Pancreas (tissue), 10 donors: Measurements from ENCODE around the gene PEX12. TPM values are rescaled to one million over a fixed set of nuclear protein-coding genes. Genes with fewer than 3 reads are reported as not detected.

Experiments used
- ATAC-seq, 4 donors: fragments of 200-7000 bp; cut with Tn5 transposase; one replicate each; pipeline versions ENCODE4 v1.8.0 to v1.9.1; 2020; ENCODE audit warnings: mild to moderate bottlenecking in 4 of 4, moderate library complexity in 4 of 4
- DNase-seq, 6 donors: peaks; one replicate each; pipeline ENCODE4 v3.0.0-alpha.2; 2020
- FAIRE-seq: peaks from 2 replicates; lab custom pipeline; 2012; peaks lifted over from hg19 to GRCh38; lab: Jason Lieb, UNC
- H3K27ac ChIP-seq, 4 donors: fragments of 200-600 bp; sonication (generic); 1 replicate in 3 of 4; 2 replicates in 1 of 4; pipeline versions ENCODE4 v1.5.0 to v1.8.0; 2020
- H3K27me3 ChIP-seq, 4 donors: fragments of 200-600 bp; one replicate each; pipeline ENCODE4 v1.8.0; 2021
- H3K36me3 ChIP-seq, 3 donors: fragments of 200-600 bp; sonication (generic) in 1 of 3; one replicate each; pipeline versions ENCODE4 v1.5.0 to v1.8.0; 2020 to 2021
- H3K4me1 ChIP-seq, 3 donors: fragments of 200-600 bp; one replicate each; pipeline ENCODE4 v1.8.0; 2021
- H3K4me3 ChIP-seq, 4 donors: fragments of 200-600 bp; sonication (generic) in 2 of 4; one replicate each; pipeline versions ENCODE4 v1.5.0 to v1.8.0; 2020 to 2021
- H3K9me3 ChIP-seq, 4 donors: fragments of 200-600 bp; one replicate each; pipeline ENCODE4 v1.8.0; 2021
- CTCF ChIP-seq, 4 donors: fragments of 200-600 bp; sonication (generic) in 3 of 4; IDR thresholded peaks; one replicate each; pipeline versions ENCODE4 v1.5.0 to v1.8.0; 2021; ENCODE audit warnings: antibody characterized with exemption in 4 of 4
- WGBS, 2 donors: extraction: QIAGEN DNeasy Blood & Tissue Kit; methylation state at CpG; one replicate each; pipeline ENCODE4 v1.1.7; 2013; 5-methylcytosine and 5-hydroxymethylcytosine counted together
- intact Hi-C, 3 donors: fragments of 100-400 bp; cut with DNase I; formaldehyde crosslinking; loops; one replicate each; pipeline versions ENCODE4 v1.11.1 to v1.14.2; 2022
- polyA plus RNA-seq, 2 donors: library from polyadenylated mRNA; stranded (reverse); fragments of 200-250 nt; gene quantifications; one replicate each; pipeline ENCODE4 v1.2.3, GENCODE V29; 2013
- total RNA-seq, 6 donors: library from RNA; stranded (reverse); fragmentation: NEBNext Ultra II Directional in 4 of 6; extraction: Animal tissue kit (Norgen Biotek cat#: 25700) in 4 of 6; gene quantifications; one replicate each; pipeline versions ENCODE4 v1.2.1 to v1.2.4, GENCODE V29; 2021 to 2023
- donor health status: healthy with polysubstance abuse.
- donor health status: DM: no; HTN: no; CAD: no; lungs with moderate emphysema.
- donor health status: DM: no; HTN: no; CAD: no.
- donor health status: control.
- donor health status: control.
- donor health status: Bipolar disorder and iron deficiency.
- donor health status: DM: yes; HTN: yes; CAD: no.
- donor health status: DM: no; HTN: no; CAD: no.
- donor health status: DM: no; HTN: no; CAD: no.
- donor health status: DM: yes; HTN: yes; CAD: no.

Gene PEX12
- total and polyA plus RNA-seq, 8 donors, result 1.1 to 3.5 (median 2.3) TPM

GRCh38 chr17:35548978-35549377 is 29.4 kb downstream of the PEX12 start:
- DNase-seq (no peak), FAIRE-seq (no peak), ATAC-seq (peak in 1 of 4 donors; percentile 30)
- Histone ChIP-seq H3K4me1 (no peaks in the 10 kb centered on the region), H3K27me3 (no peaks in the 10 kb centered on the region), H3K4me3 (no peak overlapping the region), H3K36me3 (no peaks in the 10 kb centered on the region), H3K27ac (no peak overlapping the region), H3K9me3 (no peaks in the 10 kb centered on the region)
- 19 to 31% methylated on average over 1 of the region's 1 CpG for WGBS, 2 donors
- TF ChIP-seq CTCF (IDR thresholded peaks at IDR 0.05), result no peak
- intact Hi-C loops, result loop anchor here in 1 of 3 donors (10.0 kb wide), 1 partner anchor 374 kb away; no protein-coding TSS in a partner anchor

GRCh38 chr17:35548208-35548810 is 30.1 kb downstream of the PEX12 start:
- TF ChIP-seq CTCF (IDR thresholded peaks at IDR 0.05), result no peak
- H3K36me3 ChIP-seq, result no peaks in the 10 kb centered on the region
- no peak overlapping the region for H3K4me3 ChIP-seq
- peak overlapping the region in 1 of 4 donors; percentile 5 for H3K27ac ChIP-seq
- H3K9me3 ChIP-seq, result no peaks in the 10 kb centered on the region
- no peaks in the 10 kb centered on the region for H3K27me3 ChIP-seq
- WGBS, 2 donors, result 36 to 45% methylated on average over 8 of the region's 8 CpGs
- FAIRE-seq (no peak), ATAC-seq (peak in 3 of 4 donors; percentile 57 to 73 (median 68)), DNase-seq (no peak)
- no peaks in the 10 kb centered on the region for H3K4me1 ChIP-seq
- intact Hi-C loops, result loop anchor here in 1 of 3 donors (10.0 kb wide), 1 partner anchor 374 kb away; no protein-coding TSS in a partner anchor

- no peak overlapping the region for H3K4me3 ChIP-seq
- no peaks in the 10 kb centered on the region for H3K9me3 ChIP-seq
- WGBS, 2 donors, result 65 to 74% methylated on average over 1 of the region's 1 CpG
- no peaks in the 10 kb centered on the region for H3K27me3 ChIP-seq
- TF ChIP-seq CTCF (IDR thresholded peaks at IDR 0.05), result no peak
- no peaks in the 10 kb centered on the region for H3K4me1 ChIP-seq
- no peak overlapping the region for H3K27ac ChIP-seq
- intact Hi-C loops, result loop anchor here in 1 of 3 donors (10.0 kb wide), 1 partner anchor 372 kb away; no protein-coding TSS in a partner anchor
- DNase-seq (no peak), ATAC-seq (no peak), FAIRE-seq (no peak)
- no peaks in the 10 kb centered on the region for H3K36me3 ChIP-seq
Measured at GRCh38 chr17:35546487-35546886, 31.9 kb downstream of the PEX12 start.

GRCh38 chr17:35545150-35545549 is 33.2 kb downstream of the PEX12 start:
- no peak for DNase-seq
- ATAC-seq, result no peak
- no peaks in the 10 kb centered on the region for H3K4me1 ChIP-seq
- no peak for TF ChIP-seq CTCF (IDR thresholded peaks at IDR 0.05)
- no peak overlapping the region for H3K27ac ChIP-seq
- no peaks in the 10 kb centered on the region for H3K27me3 ChIP-seq
- intact Hi-C loops, result loop anchor here in 1 of 3 donors (10.0 kb wide), 1 partner anchor 370 kb away; no protein-coding TSS in a partner anchor
- WGBS, 2 donors, result 47 to 63% methylated on average over 1 of the region's 1 CpG
- no peaks in the 10 kb centered on the region for H3K36me3 ChIP-seq
- FAIRE-seq, result no peak
- no peaks in the 10 kb centered on the region for H3K9me3 ChIP-seq
- no peak overlapping the region for H3K4me3 ChIP-seq

- TF ChIP-seq CTCF (IDR thresholded peaks at IDR 0.05), result no peak
- no peak for ATAC-seq
- intact Hi-C loops, result loop anchor here in 1 of 3 donors (10.0 kb wide), 1 partner anchor 369 kb away; no protein-coding TSS in a partner anchor
Measured at GRCh38 chr17:35543856-35544255, 34.5 kb downstream of the PEX12 start.

More at GRCh38 chr17:35543856-35544255, 34.5 kb downstream of the PEX12 start:
- Histone ChIP-seq H3K27ac (no peak overlapping the region), H3K4me1 (no peaks in the 10 kb centered on the region), H3K36me3 (no peaks in the 10 kb centered on the region), H3K4me3 (no peak overlapping the region), H3K9me3 (no peaks in the 10 kb centered on the region), H3K27me3 (no peaks in the 10 kb centered on the region)
- FAIRE-seq, result no peak
- 55 to 58% methylated on average over 1 of the region's 1 CpG for WGBS, 2 donors
- DNase-seq, result no peak
